IPS-11a (cell line): ENCODE measurements around the gene TMEM255B.
"Not testable (repeated sequence)": the region's sequence is repeated elsewhere in the genome, so short reads cannot be mapped to it uniquely, and the experiment has no call there.

ENCODE experiments used
- H3K4me3 ChIP-seq: one replicate; pipeline ENCODE4 v1.5.1; 2013; ENCODE audit warnings: low read depth, low read length, control low read depth

TMEM255B gene

GRCh38 chr13:113734099-113734825 is 24.8 kb upstream of the TMEM255B start:
- no peak overlapping the region for H3K4me3 ChIP-seq

GRCh38 chr13:113734826-113735125 is 24.2 kb upstream of the TMEM255B start:
- H3K4me3 ChIP-seq, result no peak overlapping the region

- no peak overlapping the region for H3K4me3 ChIP-seq
These were observed 23.8 kb upstream of the TMEM255B start for GRCh38 chr13:113735194-113735593.

GRCh38 chr13:113735750-113736149 is 23.3 kb upstream of the TMEM255B start:
- H3K4me3 ChIP-seq, result no peak overlapping the region

- no peak overlapping the region for H3K4me3 ChIP-seq
These were observed 22.7 kb upstream of the TMEM255B start for GRCh38 chr13:113736258-113736731.

GRCh38 chr13:113737803-113738202 is 21.2 kb upstream of the TMEM255B start:
- H3K4me3 ChIP-seq, result no peak overlapping the region

- H3K4me3 ChIP-seq, result no peak overlapping the region
These were observed 19.3 kb upstream of the TMEM255B start for GRCh38 chr13:113739527-113740285.

GRCh38 chr13:113740286-113740556 is 18.8 kb upstream of the TMEM255B start:
- H3K4me3 ChIP-seq, result no peak overlapping the region

GRCh38 chr13:113740661-113741060 is 18.4 kb upstream of the TMEM255B start:
- no peak overlapping the region for H3K4me3 ChIP-seq

GRCh38 chr13:113741191-113741668 is 17.8 kb upstream of the TMEM255B start:
- H3K4me3 ChIP-seq, result no peak overlapping the region

- H3K4me3 ChIP-seq, result no peak overlapping the region
These were observed 17.0 kb upstream of the TMEM255B start for GRCh38 chr13:113742000-113742441.

- H3K4me3 ChIP-seq, result no peak overlapping the region
These were observed 16.4 kb upstream of the TMEM255B start for GRCh38 chr13:113742445-113743120.

- no peak overlapping the region for H3K4me3 ChIP-seq
These were observed 15.4 kb upstream of the TMEM255B start for GRCh38 chr13:113743366-113744195.

- H3K4me3 ChIP-seq, result no peak overlapping the region
These were observed 14.6 kb upstream of the TMEM255B start for GRCh38 chr13:113744197-113745000.

GRCh38 chr13:113745059-113745458 is 14.0 kb upstream of the TMEM255B start:
- no peak overlapping the region for H3K4me3 ChIP-seq

- H3K4me3 ChIP-seq, result not testable (repeated sequence)
These were observed 13.4 kb upstream of the TMEM255B start for GRCh38 chr13:113745500-113746142.

GRCh38 chr13:113746143-113746525 is 12.9 kb upstream of the TMEM255B start:
- no peak overlapping the region for H3K4me3 ChIP-seq

- no peak overlapping the region for H3K4me3 ChIP-seq
These were observed 12.4 kb upstream of the TMEM255B start for GRCh38 chr13:113746671-113747070.

GRCh38 chr13:113747291-113747833 is 11.7 kb upstream of the TMEM255B start:
- no peak overlapping the region for H3K4me3 ChIP-seq
